NCI-H526 treated with DMSO at 0.1 percent for 48 hours (cell line): Measurements from ENCODE around the gene PCTP.
A peak's percentile ranks its signal among the peaks of the same experiment; 100 is the strongest.

Source experiments
- DNase-seq: peaks from one replicate; lab custom pipeline; 2025; lab: John Stamatoyannopoulos, UW

Gene PCTP

DNA sequence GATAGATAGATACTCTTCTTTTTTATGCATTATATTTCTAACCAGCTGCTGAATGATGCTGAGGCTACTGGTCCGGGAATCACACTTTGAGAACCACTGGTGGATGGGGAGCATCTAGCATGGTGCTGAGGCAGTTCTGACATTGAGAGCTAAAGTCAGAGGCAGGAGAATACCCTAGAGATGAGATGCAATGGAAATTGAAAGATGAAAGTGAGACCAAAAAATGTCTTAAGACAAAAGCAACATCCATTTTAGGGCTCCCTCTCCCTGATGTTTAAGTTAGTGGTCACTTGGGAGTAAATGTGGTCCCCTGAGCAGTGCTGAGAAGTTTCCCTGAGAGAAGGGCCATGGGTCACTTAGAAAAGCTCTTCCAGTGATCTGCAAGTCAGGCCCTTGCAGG, 6.8 kb downstream of the PCTP start:
- no peak for DNase-seq

DNA sequence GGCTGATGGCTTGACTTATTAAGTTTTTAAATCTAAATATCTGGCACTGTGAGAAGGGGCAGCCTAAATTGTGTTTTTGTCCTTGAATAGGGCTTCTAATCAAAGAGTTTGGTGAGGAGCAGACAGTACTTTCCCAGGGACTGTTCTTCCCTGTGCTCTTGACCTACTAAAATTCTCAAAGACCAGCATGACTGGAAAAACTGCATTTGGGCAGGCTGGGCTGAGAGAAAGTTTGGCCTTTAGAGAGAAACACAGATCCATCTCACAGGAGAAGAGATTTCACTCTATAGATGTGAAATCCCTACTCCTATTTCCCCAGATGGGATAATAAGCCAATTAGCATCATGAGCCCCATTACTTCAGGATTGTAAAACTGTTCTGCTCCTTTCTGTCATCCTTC, 7.3 kb downstream of the PCTP start:
- DNase-seq: no peak

DNA sequence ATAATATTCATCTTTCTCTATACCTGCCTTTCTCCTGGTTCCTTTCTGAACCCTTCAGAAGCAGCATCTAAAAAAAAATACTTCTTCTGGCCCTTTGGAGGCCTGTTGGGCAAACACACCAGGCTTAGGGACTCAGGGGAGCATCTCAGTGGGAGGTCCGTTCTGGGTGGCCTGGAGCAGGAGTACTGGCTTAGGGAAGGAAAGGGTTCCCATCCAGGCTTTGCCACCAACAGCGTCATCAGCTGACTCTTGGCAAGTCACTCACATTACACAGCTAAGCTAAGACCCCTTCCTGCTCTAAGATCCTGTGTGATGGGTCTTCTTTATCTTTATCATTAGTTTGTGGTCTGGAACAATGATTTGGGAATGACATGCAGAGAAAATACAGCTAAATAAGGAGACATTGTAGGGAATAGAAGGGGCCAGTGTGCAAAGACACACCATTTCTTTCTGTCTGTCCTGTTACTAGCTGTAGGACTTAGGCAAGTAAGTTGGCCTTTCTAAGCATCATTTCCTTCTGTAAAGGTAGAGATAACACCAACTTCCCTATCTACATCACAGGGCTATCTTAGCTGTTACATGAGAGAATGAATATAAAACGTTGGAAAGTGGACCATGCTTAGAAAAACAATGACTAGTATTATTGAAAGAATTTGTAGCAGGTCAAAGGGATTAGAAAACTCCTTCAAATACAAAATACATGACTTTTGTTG, 9.9 kb downstream of the PCTP start:
- no peak for DNase-seq

DNA sequence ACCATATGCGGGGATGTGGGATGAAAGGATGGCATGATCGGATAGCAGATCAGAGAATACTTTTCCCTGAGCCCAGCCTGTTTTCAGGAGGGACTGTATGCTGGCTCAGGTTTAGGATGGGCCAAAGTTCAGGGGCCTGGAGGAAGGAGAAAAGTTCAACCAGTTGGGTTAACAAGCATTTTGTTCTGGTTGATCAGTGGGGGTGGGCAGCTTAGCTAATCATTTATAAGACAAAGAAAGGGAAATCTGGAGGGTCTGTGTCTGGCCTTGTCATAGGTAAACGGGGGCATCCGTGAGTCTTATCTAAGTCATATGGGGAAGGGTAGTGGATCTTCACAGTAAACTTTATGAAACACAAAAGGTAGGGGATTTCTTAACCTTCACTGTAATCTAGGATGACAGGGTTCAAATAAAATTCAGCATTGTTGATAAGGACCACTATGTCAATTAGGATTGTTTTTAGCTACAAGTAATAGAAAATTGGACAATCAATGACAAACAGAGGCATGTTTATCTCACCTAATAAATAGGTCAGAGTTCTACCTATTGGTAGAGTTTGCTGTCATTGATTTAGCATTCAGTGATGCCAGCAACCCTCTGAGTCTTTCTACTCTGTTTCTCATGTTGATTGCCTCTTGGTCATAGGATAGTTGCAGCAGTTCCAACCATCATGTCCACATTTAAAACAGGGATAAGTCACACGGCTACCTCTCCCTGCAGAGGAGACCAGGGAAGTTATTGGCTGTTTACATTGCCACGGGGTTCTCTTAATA, 11.4 kb downstream of the PCTP start:
- DNase-seq: no peak

DNA sequence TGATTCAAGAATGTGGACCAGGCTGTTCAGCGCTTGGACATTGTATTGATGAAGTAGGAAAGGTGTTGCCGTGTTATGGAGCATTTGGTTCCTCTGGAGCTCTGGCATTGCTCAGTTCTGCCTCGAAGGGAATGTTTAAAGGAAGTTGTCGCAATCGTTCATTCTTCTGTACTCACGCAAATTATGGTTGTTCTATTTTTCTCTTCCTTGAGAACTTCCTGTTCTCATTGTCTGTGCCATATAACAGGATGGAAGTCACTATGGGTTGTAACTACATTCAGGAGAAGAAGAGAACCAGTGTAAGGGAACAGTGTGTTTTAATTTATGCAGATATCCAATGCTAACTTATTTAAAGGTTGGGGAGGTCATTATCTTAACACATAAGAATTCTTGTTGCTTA, 13.0 kb downstream of the PCTP start:
- DNase-seq: no peak

DNA sequence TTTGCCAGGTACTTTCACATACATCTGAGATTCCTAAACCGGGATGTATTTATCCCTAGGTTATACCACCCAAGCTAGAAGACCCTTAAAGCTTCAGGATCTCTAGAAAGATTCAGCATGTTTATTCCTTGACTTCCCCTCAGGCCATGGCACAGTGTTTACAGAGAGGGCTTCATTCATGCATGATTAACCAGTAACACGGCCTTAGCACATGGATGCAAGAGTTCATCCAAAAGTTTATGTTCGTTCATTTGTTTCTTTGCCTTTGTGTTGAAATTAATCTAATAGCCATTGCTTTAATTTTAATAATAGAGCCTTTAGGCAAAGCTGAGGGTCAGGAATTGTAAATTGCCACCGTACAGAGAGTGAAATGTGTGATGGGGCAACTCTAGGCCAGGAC, 13.8 kb downstream of the PCTP start:
- no peak for DNase-seq

DNA sequence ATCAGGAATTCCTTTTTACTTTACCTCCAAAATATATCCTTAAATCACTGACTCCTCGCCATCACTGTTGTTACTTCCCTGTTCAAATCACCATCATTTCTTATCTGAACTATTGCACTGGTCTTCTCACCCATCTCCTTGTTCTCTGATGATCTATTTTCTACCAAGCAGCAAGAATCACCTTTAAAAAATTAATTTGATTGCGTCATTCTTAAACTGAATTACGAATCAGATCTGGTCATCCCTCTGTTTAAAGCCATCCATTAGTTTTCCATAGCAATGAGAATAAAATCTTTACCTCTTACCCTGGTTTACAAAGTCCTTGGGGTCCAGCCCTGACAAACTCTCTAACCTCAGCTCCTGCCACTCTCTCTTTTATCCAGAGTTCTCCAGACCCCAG, 14.6 kb downstream of the PCTP start:
- no peak for DNase-seq

DNA sequence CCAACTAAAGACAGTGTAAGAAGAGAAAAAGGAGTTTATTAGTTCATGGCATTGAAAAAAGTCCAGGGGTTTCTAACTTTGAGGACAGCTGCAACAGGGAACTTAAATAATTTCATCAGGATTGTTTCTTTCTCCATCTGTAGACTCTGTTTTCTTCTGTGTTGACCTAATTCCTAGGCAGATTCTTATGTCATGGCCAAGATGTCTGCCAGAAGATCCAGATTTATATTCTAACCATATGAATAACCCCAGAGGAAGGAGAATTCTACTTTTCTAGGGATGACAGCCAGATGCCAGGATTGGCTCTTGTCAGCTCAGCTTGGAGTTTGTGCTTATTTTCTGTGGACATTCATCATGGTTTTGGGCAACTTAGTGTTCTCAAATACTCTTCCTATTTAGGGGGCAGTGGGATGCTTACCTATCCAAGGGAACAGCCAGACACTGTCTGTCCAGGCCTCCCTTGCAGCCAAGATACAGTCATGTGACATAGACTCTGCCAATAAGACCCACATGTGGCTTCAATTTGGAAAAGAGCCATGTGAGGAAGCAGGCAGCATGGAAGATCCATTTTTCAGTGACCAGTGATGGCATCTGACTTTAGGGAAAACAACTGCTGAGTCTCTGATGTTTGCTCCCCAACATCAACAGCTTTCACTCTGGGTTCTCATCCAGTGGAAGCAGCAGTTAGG, 18.2 kb downstream of the PCTP start:
- no peak for DNase-seq

DNA sequence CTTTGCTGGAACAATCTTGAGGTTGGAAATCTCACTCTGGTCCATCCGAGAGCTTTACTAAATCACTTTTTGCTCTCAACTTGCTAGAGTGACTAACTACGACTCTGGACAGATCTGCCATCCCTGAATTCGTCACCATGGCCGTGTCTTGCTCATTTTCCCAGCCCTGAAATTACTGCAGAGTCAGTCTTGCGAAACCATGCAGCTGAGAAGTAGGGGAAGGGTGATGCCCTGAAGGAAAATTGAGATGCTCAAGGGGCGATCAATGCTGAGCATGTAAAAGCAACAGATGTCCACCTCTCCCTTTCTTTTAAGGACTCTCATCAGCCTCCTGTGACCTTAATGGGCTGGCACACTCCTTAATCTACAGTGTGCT, 18.8 kb downstream of the PCTP start:
- DNase-seq: no peak

DNA sequence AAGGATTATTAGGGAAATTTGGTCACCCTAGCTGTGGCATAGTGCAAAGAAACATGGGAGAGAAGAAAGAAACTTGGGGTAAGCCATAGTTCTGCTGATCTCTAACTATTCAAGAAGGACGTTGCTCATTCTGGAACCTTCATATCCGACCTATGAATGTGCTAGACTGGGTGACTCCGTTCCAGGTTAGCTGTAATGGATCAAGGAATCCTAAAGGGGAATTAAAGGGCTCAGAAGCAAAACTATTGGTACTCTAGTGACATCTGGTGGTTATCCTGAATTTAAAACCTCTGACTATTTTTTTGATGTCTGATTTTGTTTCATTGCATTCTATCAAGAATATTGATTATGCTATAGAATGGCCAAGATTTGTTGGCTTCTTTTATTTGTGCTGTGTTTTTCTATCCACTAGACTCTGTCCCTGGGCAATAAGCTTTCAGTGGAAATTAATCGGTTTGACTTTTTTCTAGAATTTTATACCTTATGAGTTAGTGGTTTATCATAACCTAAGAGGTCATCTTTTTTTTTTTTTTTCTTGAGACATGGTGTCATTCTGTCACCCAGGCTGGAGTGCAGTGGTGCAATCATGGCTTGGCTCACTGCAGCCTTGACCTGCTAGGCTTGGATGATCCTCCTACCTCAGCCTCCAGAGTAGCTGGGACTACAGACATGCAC, 19.5 kb downstream of the PCTP start:
- DNase-seq: peak; percentile 37

DNA sequence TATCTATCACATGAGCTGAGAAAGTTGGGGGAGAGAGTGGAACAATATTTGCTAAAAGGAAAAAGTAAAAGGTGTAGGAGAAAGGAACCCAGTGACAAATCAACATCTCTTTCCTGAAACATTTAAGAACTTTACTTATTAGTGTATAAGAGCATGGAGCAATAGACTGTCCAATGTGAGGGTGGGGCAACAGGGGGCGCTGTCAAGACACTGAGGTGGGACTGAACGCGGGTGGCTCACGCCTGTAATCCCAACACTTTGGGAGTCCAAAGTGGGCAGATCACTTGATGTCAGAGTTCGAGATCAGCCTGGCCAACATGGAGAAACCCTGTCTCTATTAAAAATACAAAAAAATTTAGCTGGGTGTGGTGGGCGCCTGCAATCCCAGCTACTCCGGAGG, 21.2 kb downstream of the PCTP start:
- DNase-seq: no peak

DNA sequence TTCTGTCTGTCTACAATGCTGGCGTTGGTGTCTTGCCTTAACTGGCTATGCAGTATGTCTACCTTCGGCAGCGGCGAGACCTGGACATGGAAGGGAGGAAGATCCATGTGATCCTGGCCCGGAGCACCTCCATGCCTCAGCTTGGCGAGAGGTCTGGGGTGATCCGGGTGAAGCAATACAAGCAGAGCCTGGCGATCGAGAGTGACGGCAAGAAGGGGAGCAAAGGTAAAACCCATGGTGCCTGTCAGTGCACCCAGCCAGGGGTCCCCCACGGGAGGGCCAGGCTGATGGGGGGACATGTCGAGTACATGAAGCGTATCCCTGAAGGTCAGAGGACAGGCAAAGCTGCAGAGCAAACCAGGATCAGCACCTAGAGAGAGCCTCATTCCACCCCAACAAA, 22.8 kb downstream of the PCTP start:
- no peak for DNase-seq

DNA sequence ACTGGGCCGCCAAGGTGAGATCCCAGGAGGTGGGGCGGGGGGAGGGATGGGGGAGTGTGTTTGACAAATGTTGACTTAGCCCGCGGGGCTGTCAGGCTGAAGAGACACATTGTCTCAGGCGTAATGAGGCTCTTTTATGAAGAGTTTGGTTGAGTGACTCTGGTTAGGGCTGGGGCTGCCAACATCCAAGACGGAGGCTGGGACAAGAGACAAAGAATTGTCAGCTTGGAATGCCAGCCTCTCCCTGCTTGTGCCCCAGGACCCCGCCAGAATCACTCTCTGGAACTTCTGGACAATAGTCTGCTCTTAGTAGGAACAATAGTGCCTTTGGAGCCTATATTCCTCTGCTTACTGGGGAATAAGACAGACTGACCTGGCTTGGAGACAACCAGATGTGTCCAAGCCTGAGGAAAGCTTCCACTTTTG, 24.0 kb downstream of the PCTP start:
- DNase-seq: peak; percentile 54

DNA sequence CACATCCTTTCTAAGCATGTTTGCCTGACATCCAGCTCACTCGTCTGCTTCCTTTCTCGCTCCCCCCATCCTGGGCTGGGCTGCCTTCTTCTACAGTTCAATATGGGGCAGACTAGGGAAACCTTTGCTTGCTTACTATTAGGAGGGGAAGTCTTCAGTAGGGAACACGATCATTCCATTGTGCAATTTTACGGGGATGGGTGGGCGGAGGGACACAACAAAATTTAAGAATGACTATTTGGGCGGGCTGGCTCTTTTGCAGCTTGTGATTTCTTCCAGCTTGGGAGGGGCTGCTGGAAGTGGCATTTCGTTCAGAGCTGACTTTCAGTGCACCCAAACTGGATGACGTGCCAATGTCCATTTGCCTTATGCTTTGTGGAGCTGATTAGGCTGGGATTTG, 25.4 kb downstream of the PCTP start:
- DNase-seq: no peak

DNA sequence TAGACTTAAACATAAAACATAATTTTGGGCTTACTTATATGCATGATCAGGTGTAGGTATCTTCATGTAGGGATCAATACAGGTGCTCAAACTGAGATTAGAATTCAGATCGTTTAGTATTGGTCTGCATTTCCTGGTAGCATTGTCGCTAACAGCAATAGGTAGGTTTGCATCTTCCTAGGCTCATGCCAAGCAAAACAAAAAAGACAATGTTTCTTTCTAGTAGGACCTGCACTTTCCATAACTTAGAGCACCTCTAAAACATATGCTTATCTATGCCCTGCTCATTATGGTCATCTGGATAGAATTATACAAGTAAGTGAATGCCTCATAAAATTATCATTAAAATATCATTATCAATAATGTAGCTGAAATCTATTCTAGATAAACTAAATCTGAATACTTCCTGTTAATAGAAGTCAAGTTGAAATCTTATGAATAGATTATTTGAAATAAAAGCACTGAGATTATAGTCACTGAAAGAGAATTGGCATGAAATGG, 26.7 kb downstream of the PCTP start:
- no peak for DNase-seq

DNA sequence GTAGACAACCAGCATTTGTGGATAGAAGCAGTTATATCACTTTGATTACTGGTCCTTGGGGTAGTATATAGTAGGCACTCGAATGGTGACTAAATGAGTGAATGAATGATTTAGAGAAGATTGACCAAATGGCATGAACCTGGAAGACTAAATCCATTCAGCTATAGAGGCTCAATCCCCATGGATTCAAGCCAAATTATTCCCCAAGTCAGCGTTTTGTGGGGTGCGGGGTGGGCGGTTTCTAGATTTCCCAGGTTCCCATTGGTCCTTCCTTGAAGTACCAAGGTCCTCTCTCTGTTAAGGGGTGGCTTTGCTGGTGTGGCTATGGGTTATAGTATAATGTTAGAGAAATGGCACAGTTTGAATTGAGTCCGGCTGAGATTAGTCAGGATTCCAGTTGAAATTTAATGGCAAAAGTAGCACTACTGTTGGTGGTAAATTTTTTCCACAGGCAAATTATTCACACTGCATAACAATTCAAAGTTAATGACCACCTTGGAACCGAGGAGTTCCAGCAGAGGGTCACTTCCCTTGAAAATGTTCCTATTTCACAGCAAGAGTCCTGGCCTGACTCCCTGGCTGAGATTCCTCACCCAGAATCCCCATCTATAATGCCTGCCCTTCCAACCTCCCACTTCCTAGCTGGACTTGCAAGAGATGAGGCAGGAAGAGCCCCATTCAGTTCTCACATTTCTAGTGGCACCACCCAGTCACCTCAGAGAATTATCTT, 27.7 kb downstream of the PCTP start:
- no peak for DNase-seq

DNA sequence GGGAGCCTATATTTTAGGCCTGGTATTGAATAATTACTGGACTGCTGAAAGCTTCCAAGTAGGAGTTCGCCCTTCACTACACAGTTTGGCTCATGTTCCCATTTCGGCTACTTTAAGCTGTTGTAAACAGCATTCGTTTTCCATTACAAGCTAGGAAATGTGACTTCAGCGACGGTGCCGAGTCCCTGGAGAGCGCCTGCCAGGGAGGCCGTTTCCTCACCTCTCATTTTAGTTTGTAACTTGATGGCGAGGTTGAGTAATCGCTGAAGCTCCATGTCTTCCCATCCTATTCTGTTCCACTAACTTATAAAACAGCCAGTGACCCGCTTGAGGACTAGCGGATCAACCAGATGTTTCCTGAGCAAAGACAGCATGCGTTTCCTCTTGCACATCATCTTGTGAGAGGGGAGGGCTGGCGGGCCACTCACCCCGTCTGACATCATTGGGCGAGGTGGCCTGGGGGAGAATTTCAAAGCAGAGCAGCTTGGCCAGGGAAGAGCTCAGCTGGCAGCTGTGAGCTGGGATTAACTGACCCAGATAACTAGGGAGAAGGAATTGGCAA, 32.9 kb downstream of the PCTP start:
- DNase-seq: no peak

DNA sequence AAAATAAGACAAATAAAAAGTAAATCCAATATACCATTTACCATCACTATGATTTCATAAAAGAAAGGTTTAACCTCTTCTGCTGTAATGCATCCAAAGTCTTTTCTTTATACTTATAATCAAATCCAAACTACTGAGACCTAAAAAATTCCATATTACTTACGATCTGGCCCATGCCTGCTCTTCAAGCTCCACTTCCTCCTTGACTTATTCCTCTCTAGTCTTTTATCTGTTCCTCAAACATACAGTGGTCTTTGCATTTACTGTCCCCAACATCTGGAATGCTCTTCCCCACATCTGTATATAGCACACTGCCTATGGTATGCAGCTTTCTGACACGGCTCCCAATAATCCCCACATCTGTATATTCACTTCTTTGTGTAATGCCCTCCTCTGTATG, 33.8 kb downstream of the PCTP start:
- no peak for DNase-seq

DNA sequence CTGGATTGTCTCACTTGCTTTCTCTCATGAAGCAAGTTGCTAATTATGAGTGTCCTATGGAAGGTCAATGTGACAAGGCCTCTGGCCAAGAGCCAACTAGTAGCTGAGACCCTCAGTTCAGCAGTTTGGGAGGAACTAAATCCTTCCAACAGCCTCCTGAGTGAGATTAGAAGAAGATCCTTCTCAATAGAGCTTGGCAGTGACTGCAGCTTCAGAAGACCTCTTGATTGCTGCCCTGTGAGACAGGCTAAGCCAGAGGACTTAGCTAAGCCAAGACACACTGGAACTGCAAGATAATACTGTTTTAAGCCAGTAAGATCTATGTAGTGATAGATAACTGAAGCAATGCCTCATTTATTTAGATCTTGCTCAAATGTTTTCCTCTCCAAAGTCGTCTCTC, 34.3 kb downstream of the PCTP start:
- no peak for DNase-seq

DNA sequence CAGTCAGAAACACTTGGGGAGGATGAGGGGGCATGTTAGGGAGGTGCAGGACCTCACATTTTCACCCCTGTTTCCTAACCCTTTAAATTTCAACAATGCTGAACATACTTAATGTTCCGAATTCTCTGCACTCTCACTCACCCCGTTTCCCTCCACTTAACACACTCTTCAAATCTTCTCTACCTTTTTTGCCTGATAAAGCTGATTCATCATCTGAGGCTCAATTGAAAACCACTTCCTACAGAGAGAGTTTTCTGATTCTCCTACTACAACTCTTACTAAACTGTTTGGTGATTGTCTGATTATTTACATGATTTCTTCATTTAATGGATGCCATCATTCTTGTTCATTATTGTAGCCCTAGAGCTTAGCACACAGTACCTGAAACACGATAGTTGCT, 42.4 kb downstream of the PCTP start:
- DNase-seq: no peak

DNA sequence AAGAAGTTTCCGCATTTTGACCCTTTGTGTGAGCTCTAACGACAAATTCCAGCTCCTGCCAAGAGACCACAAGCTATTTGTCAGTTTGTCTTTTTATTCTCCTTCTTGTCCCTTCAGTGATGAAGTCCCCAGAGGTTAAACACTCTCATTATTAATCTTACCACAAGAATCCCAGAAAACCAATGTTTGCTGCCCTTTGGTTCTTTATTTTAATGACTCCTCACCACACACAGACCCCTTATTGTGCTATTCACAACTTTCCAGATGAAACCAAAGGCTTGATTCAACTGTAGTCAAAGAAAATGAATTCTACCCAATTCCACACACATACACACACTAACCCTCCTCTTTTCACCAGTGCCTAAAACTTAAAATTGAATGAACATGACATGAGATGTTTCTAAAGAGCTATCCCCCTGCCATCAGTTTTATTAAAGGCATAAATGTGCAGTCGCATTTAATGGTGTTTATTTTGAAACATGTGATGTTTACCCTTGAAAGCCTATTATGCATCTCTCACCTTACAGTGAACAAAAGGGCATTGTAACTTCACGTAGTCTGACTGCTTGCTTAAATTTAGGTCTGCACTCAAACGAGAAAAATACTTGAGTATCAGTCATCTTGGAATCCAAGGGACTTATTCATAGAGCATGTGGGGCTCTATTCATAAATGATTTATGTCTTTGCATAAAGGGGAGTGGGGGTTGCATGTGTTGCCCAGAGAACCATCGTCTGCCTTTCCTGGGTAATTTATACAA, 44.1 kb downstream of the PCTP start:
- DNase-seq: peak; percentile 87
